Measurements from ENCODE around the gene RB1. TPM values are rescaled to one million over a fixed set of nuclear protein-coding genes. Genes with fewer than 3 reads are reported as not detected.

RB1 gene
- total and polyA plus RNA-seq, 9 of the 15 experiments (the other 6 are each of a cell fraction or from before 2014, with no cell fraction given) = 5.0 to 23.8 (median 17.9) TPM

DNA sequence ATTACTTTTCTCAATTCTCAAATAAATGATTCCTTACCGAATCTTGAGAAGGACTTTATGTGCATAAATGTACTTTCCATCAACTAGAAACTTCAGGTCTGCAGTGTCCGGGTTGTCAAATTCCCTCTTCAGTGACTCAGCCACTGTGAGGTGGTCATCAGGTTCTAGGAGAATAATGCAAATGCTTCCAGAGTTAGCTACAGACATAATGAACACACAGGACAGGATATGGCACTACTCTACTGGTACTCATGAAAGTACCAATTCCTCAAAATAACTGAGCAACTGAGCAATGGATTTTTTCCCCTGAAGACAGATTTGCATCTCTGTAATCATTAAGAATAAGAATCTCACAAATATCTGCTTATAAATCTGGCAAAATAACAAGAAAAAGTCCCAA lies 198.2 kb downstream of the RB1 start (continued):
- TF ChIP-seq ILF3 (IDR thresholded peaks at IDR 0.05; ENCODE audit: borderline replicate concordance) (no peak), ZNF644 (tag; IDR thresholded peaks at IDR 0.05; ENCODE audit: low read depth) (no peak)
- TF ChIP-seq, protein P1, sequence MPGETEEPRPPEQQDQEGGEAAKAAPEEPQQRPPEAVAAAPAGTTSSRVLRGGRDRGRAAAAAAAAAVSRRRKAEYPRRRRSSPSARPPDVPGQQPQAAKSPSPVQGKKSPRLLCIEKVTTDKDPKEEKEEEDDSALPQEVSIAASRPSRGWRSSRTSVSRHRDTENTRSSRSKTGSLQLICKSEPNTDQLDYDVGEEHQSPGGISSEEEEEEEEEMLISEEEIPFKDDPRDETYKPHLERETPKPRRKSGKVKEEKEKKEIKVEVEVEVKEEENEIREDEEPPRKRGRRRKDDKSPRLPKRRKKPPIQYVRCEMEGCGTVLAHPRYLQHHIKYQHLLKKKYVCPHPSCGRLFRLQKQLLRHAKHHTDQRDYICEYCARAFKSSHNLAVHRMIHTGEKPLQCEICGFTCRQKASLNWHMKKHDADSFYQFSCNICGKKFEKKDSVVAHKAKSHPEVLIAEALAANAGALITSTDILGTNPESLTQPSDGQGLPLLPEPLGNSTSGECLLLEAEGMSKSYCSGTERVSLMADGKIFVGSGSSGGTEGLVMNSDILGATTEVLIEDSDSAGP (CRISPR knock-in tag; IDR thresholded peaks at IDR 0.05) = no peak

DNA sequence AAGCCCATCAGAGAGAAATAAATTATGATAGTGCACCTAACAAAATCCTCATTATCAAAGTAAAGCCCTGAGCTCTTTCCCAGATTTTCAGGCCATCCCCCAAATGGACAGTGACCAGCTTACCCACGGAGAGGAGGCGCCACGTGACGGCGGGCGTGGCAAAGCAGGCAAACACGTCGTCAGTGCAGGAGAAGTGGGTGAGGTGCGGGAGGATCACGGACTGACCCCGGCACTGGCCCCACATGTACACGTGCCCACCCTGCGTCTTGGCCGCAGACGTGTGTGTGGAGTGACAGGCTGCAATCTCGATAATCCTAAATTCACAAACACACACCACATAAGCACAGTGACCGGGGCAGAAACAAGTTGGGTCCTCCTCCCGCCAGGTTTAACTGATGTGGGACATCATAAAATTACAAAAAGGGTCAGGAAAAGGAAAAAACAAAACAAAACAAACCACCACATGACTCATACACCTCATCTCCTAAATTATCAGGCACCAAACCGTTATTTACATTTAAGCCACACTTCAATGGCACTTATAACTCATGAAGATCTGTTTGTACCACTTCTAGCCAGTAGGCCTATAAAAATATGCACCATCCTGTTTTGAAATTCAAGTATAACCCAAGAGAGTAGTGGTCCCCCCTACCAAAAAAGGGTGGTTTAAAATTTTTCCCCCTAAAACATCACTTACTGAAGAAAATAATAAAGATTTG lies 199.2 kb downstream of the RB1 start:
- intact Hi-C loops (cut with micrococcal nuclease) (no loop called here), in situ Hi-C loops (cut with MboI) (no loop called here)
- no TSS peak for BruUV-seq (replicated peaks)
- ATAC-seq (no peak), FAIRE-seq (no peak), DNase-seq (ENCODE audit: extremely low read depth in 1 of 4, low spot score in 3 of 4) (no peak)
- Histone ChIP-seq H4K20me1 (replicated peaks; ENCODE audit: control insufficient read depth, insufficient read depth, low read length) (no peaks in the 10 kb centered on the region), H3K79me2 (ENCODE audit: control insufficient read depth, insufficient read depth, low read length) (no peaks in the 10 kb centered on the region), H3K36me3 (ENCODE audit: control insufficient read depth, insufficient read depth, low read length) (no peaks in the 10 kb centered on the region), H3K27me3 (ENCODE audit: control insufficient read depth in 2 of 2, insufficient read depth in 2 of 2, low read length in 2 of 2) (0 out of 5 replicates have a peak, but pooled peaks cover 0 to 5% of the 10 kb centered on the region in 2 experiments), H2AFZ (ENCODE audit: low read depth, low read length) (0 out of 2 replicates have a peak overlapping the region, but pooled peaks have one; percentile 4), H3K4me1 (replicated peaks in 1 of 2; ENCODE audit: control insufficient read depth in 2 of 2, insufficient read depth in 2 of 2, low read length in 2 of 2) (peaks cover 0 to 3% of the 10 kb centered on the region in 2 experiments; a peak in 3 of 5 replicates), H3K4me3 (no peak overlapping the region), H3K4me2 (ENCODE audit: insufficient read depth, low read length) (no peak overlapping the region), H3K9me1 (ENCODE audit: control insufficient read depth, insufficient read depth, low read length) (no peaks in the 10 kb centered on the region), H3K27ac (ENCODE audit: extremely low read depth, low read depth, low read length) (no peak overlapping the region), H3K9me3 (replicated peaks; ENCODE audit: control insufficient read depth, insufficient read depth, low read depth, low read length) (no peaks in the 10 kb centered on the region), H3K9ac (ENCODE audit: insufficient read depth in 1 of 2, low read depth in 2 of 2, low read length in 2 of 2) (no peak overlapping the region; a peak in 1 of 4 replicates)
- CTCF ChIA-PET (ENCODE audit: low intra/inter-chr PET ratio) = interaction anchor here (0.5 kb wide), 1 partner anchor 315 kb away, joined by 3 read pairs; no protein-coding TSS in a partner anchor
- TF ChIP-seq ZNF143 (CRISPR knock-in tag; IDR thresholded peaks at IDR 0.05) (no peak), BHLHE40 (IDR thresholded peaks at IDR 0.05; ENCODE audit: low read length) (peak; percentile 42; the same call in 1 of the 2 replicates), ARID1B (IDR thresholded peaks at IDR 0.05) (no peak), CAMTA2 (CRISPR knock-in tag; conservative IDR thresholded peaks at IDR 0.05) (no peak), BCOR (IDR thresholded peaks at IDR 0.05) (no peak), KLF10 (CRISPR knock-in tag; IDR thresholded peaks at IDR 0.05) (no peak), TAF15 (IDR thresholded peaks at IDR 0.05; ENCODE audit: low read depth, low read length) (no peak)
- TF ChIP-seq, protein P2, sequence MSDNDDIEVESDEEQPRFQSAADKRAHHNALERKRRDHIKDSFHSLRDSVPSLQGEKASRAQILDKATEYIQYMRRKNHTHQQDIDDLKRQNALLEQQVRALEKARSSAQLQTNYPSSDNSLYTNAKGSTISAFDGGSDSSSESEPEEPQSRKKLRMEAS (CRISPR knock-in tag; IDR thresholded peaks at IDR 0.05) = peak; percentile 48; the same call in 1 of the 2 replicates
- TF ChIP-seq, protein P3, sequence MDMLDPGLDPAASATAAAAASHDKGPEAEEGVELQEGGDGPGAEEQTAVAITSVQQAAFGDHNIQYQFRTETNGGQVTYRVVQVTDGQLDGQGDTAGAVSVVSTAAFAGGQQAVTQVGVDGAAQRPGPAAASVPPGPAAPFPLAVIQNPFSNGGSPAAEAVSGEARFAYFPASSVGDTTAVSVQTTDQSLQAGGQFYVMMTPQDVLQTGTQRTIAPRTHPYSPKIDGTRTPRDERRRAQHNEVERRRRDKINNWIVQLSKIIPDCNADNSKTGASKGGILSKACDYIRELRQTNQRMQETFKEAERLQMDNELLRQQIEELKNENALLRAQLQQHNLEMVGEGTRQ (CRISPR knock-in tag; IDR thresholded peaks at IDR 0.05) = peak; percentile 56
- TF ChIP-seq, protein P4, sequence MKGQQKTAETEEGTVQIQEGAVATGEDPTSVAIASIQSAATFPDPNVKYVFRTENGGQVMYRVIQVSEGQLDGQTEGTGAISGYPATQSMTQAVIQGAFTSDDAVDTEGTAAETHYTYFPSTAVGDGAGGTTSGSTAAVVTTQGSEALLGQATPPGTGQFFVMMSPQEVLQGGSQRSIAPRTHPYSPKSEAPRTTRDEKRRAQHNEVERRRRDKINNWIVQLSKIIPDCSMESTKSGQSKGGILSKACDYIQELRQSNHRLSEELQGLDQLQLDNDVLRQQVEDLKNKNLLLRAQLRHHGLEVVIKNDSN (CRISPR knock-in tag; IDR thresholded peaks at IDR 0.05) = peak; percentile 64
- POLR2A ChIA-PET = no interaction called here
- WGBS (ENCODE audit: insufficient coverage, low coverage, missing lambda C conversion rate) = 27% methylated on average over 13 of the region's 19 CpGs

Measured in K562 (cell line).